Endodermal cell (in vitro differentiated cells): ENCODE results near the gene CPSF4L. TPM values are rescaled to one million over a fixed set of nuclear protein-coding genes. Genes with fewer than 3 reads are reported as not detected.
A peak's percentile ranks its signal among the peaks of the same experiment; 100 is the strongest.

Experiments
- DNase-seq: peaks from one replicate; pipeline ENCODE4 v3.0.0-alpha.2; 2017
- H3K27ac ChIP-seq: 2 replicates; pipeline ENCODE4 v1.5.1; 2013; ENCODE audit warnings: mild to moderate bottlenecking, low read depth, low read length, moderate library complexity
- H3K27me3 ChIP-seq: 2 replicates; pipeline ENCODE4 v1.6.1; 2013; ENCODE audit warnings: mild to moderate bottlenecking, low read length, moderate library complexity; ENCODE audit not compliant: insufficient read depth, control insufficient read depth, poor library complexity, severe bottlenecking
- H3K36me3 ChIP-seq: 2 replicates; pipeline ENCODE4 v1.7.0; 2013; ENCODE audit warnings: mild to moderate bottlenecking, low read length, moderate library complexity; ENCODE audit not compliant: control insufficient read depth, insufficient read depth
- H3K4me1 ChIP-seq: one replicate; pipeline ENCODE4 v1.7.0; 2013; ENCODE audit warnings: low read length; ENCODE audit not compliant: control insufficient read depth, insufficient read depth
- H3K4me3 ChIP-seq: 2 replicates; pipeline ENCODE4 v1.5.1; 2013; ENCODE audit warnings: mild to moderate bottlenecking, low read length, moderate library complexity
- H3K9ac ChIP-seq: 2 replicates; pipeline ENCODE4 v1.6.1; 2013; ENCODE audit warnings: mild to moderate bottlenecking, low read length, moderate library complexity; ENCODE audit not compliant: poor library complexity, severe bottlenecking; ENCODE audit errors: extremely low read depth
- H3K9me3 ChIP-seq: 2 replicates; pipeline ENCODE4 v1.6.1; 2013; ENCODE audit warnings: mild to moderate bottlenecking, low read length, moderate library complexity; ENCODE audit not compliant: control insufficient read depth
- H3K27ac Mint-ChIP-seq: 2 replicates; pipeline ENCODE4 v1.8.0; 2020; ENCODE audit warnings: mixed read lengths
- H3K27me3 Mint-ChIP-seq: 2 replicates; pipeline ENCODE4 v1.8.0; 2021; ENCODE audit warnings: mild to moderate bottlenecking, mixed read lengths; ENCODE audit not compliant: insufficient read depth
- H3K36me3 Mint-ChIP-seq: 2 replicates; pipeline ENCODE4 v1.8.0; 2020; ENCODE audit warnings: low read depth, mixed read lengths
- H3K4me1 Mint-ChIP-seq: 2 replicates; pipeline ENCODE4 v1.8.0; 2020; ENCODE audit warnings: mixed read lengths
- H3K4me3 Mint-ChIP-seq: 2 replicates; pipeline ENCODE4 v1.8.0; 2020; ENCODE audit warnings: mild to moderate bottlenecking, moderate library complexity, mixed read lengths
- H3K9me3 Mint-ChIP-seq: 2 replicates; pipeline ENCODE4 v1.8.0; 2020; ENCODE audit warnings: mild to moderate bottlenecking, mixed read lengths
- CTCF ChIP-seq: fragments of 200-600 bp; sonication (generic); conservative IDR thresholded peaks from 2 replicates; pipeline ENCODE4 v1.5.0; 2021; ENCODE audit warnings: antibody characterized with exemption, mild to moderate bottlenecking
- WGBS, 2 experiments: methylation state at CpG; one replicate each; pipeline versions ENCODE4 v1.1.5 to v1.1.7; 2013; ENCODE audit warnings: missing lambda C conversion rate in 2 of 2, mixed read lengths in 1 of 2; ENCODE audit not compliant: insufficient coverage in 1 of 2, insufficient read length in 1 of 2; 5-methylcytosine and 5-hydroxymethylcytosine counted together
- total RNA-seq, 2 donors: library from RNA; stranded (reverse); fragmentation: NEBNext Ultra II Directional in 1 of 2; extraction: Animal tissue kit (Norgen Biotek cat#: 25700) in 1 of 2; gene quantifications; 2 replicates in 1 of 2; 3 replicates in 1 of 2; pipeline ENCODE4 v1.2.1, GENCODE V29; 2021

Gene CPSF4L
- total RNA-seq, 2 donors from 2014 or later, result 0.29 to 0.58 TPM

DNA sequence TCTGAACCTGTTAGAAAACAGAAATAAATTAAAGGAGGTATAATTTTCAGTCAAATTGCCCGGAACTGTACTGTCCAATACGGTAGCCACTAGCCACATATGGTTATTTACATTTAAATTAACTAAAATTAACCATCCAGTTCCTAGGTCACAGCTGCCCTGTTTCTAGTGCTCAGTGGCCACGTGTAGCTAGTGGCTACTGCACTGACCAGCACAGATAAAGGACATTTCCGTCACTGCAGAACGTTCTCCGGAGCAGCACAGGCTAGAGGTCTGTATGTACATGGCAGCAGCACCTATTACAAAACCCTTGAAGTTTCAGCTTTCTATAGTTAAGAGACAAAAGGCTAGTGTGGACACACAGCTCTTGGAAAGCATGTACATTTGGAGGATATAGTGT is 33.7 kb downstream of the CPSF4L start:
- peak overlapping the region; percentile 19 for H3K27ac ChIP-seq
- 76 to 86% methylated on average over 6 of the region's 6 CpGs for WGBS, 2 experiments
- H3K9me3 ChIP-seq, result no peaks in the 10 kb centered on the region
- no peak for TF ChIP-seq CTCF
- peaks cover 15% of the 10 kb centered on the region for H3K36me3 Mint-ChIP-seq
- peaks cover 17% of the 10 kb centered on the region for H3K36me3 ChIP-seq
- H3K4me3 Mint-ChIP-seq, result no peak overlapping the region
- no peak overlapping the region for H3K9ac ChIP-seq
- peak overlapping the region; percentile 55 for H3K27ac Mint-ChIP-seq
- DNase-seq, result no peak
- H3K4me1 Mint-ChIP-seq, result peaks cover 37% of the 10 kb centered on the region
- no peaks in the 10 kb centered on the region for H3K27me3 ChIP-seq
- H3K9me3 Mint-ChIP-seq, result no peaks in the 10 kb centered on the region
- peak overlapping the region; percentile 0 for H3K4me3 ChIP-seq
- H3K27me3 Mint-ChIP-seq, result no peaks in the 10 kb centered on the region
- H3K4me1 ChIP-seq, result peaks cover 11% of the 10 kb centered on the region

- no peak overlapping the region for H3K9ac ChIP-seq
- peaks cover 15% of the 10 kb centered on the region for H3K36me3 Mint-ChIP-seq
- peaks cover 11% of the 10 kb centered on the region for H3K4me1 ChIP-seq
- H3K9me3 Mint-ChIP-seq, result no peaks in the 10 kb centered on the region
- H3K4me1 Mint-ChIP-seq, result peaks cover 36% of the 10 kb centered on the region
- H3K27me3 Mint-ChIP-seq, result no peaks in the 10 kb centered on the region
- no peak overlapping the region for H3K27ac Mint-ChIP-seq
- no peak for TF ChIP-seq CTCF
- DNase-seq, result no peak
- WGBS, 2 experiments, result 85 to 95% methylated on average over 2 to 3 of the region's 3 CpGs
- H3K27ac ChIP-seq, result no peak overlapping the region
- no peak overlapping the region for H3K4me3 Mint-ChIP-seq
- H3K4me3 ChIP-seq, result peak overlapping the region; percentile 57
- H3K9me3 ChIP-seq, result no peaks in the 10 kb centered on the region
- H3K27me3 ChIP-seq, result no peaks in the 10 kb centered on the region
- peaks cover 17% of the 10 kb centered on the region for H3K36me3 ChIP-seq
Observed at GRCh38 chr17:73227379-73227778, 34.3 kb downstream of the CPSF4L start.

- Mint-ChIP-seq H3K9me3 (no peaks in the 10 kb centered on the region), H3K36me3 (peaks cover 15% of the 10 kb centered on the region), H3K4me1 (peaks cover 36% of the 10 kb centered on the region), H3K4me3 (no peak overlapping the region), H3K27ac (peak overlapping the region; percentile 46), H3K27me3 (no peaks in the 10 kb centered on the region)
- Histone ChIP-seq H3K9ac (no peak overlapping the region), H3K4me1 (peaks cover 11% of the 10 kb centered on the region), H3K36me3 (peaks cover 17% of the 10 kb centered on the region), H3K27me3 (no peaks in the 10 kb centered on the region), H3K4me3 (peak overlapping the region; percentile 57), H3K9me3 (no peaks in the 10 kb centered on the region), H3K27ac (no peak overlapping the region)
- whole genome bisulfite sequencing, 2 experiments, result 38 to 76% methylated on average over 1 to 3 of the region's 3 CpGs
- no peak for TF ChIP-seq CTCF
- DNase-seq, result no peak
Observed at GRCh38 chr17:73226556-73227172, 35.0 kb downstream of the CPSF4L start.
